Astrocyte of the hippocampus (primary cell): ENCODE measurements around the gene ARL8A.

Experiments used
- DNase-seq: peaks from one replicate; pipeline ENCODE4 v3.0.0; 2011; ENCODE audit warnings: low read depth, low spot score

The ARL8A gene

GRCh38 chr1:202135221-202135721 is 9.3 kb downstream of the ARL8A start:
- peak; percentile 79 for DNase-seq

GRCh38 chr1:202134645-202135172 is 9.8 kb downstream of the ARL8A start:
- no peak for DNase-seq

DNA sequence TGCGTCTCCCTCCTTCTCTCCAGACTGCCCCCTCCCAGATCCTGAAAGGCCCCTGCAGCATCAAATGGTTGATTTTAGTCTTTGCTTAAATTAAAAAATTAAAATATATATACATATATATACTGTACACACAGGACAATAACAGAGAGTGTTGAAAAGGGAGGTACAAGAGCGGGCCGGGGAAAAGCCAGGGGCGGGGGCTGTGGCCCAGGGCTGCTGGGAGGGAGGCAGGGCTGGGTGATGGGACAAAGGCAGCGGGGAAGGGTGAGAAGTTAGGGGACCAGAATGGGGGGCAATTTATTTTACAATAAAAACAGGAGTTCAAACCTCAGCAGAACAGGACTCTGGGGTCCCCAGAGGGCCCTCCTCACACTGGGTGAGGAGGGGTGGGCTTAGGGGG is 10.5 kb downstream of the ARL8A start:
- DNase-seq: no peak

DNA sequence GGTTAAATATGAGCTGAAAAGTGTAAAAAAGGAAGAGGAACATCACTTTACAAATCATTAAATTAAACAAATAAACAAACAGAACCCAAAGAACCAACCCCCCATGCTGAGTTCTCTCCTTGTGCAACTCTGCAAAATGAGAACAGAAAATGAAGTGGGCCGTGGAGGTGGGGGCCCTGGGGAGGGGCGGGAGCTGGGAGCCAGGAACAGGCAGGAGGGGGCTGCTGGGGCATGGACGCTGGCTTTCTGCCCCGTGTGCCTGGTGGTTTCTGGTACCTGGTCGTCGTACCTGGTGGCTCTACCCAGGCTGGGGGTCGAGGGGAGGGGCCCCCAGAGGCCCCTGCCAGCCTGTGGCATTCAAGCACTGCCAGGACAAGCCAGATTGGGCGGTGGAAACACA is 11.0 kb downstream of the ARL8A start:
- DNase-seq: no peak

GRCh38 chr1:202133001-202133400 is 11.5 kb downstream of the ARL8A start:
- DNase-seq: no peak

- DNase-seq: peak; percentile 62
These were observed 12.3 kb downstream of the ARL8A start for GRCh38 chr1:202131956-202132821.

DNA sequence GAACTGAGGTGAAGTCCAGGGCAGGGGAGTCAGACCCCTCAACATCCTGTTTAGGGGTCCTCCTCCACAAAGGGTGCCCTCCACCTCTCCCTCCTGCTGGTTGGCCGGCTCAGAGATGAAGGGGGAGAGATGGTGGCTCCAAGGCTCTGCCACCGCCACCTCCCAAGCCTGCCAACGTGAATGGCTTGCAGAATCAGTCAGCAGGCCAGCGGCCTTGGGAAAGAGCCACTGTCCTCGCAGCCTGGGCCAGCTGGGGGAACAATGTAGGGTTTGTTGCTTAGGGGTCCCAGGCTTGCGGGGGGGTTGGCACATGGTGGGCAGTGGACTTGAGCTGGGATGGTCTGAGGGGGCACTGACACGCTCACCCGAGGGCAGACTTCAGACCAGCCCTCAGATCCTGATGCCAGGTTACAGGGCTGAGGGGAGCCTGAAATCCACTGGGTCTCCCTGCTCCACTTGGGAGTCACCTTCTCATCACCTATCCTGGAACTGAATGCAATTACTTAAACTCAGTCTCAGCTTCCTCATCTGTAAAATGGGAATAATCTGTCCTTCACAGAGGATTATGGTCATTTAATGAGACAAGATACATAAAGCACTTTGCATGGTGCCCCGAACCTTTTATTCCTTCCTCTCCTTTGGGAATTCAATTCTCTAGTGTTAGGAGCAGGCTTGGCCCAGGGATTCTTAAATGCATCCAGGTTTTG is 13.6 kb downstream of the ARL8A start:
- DNase-seq: no peak

DNA sequence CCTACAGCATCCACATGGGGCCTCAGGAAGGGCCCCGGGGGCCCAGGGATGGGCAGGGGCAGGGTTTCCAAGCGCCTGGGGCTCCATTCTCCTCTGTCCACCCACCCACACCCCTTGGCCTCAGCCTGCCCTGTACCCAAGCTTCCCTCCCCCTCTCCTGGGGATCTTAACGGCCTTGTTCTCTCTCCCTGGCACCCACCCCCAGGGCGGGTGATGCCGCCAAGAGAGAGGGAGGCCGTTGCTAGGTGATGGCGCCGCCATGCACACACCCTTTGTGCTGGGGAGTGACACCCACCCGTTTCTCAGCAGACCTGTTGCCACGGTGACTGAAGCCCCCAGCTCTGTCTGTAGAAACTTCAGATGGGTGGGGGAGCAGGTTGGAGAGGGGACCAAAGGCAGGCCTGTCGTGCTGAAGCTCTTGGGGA is 14.2 kb downstream of the ARL8A start:
- peak; percentile 50 for DNase-seq

- DNase-seq: no peak
These were observed 14.9 kb downstream of the ARL8A start for GRCh38 chr1:202129453-202130296.

DNA sequence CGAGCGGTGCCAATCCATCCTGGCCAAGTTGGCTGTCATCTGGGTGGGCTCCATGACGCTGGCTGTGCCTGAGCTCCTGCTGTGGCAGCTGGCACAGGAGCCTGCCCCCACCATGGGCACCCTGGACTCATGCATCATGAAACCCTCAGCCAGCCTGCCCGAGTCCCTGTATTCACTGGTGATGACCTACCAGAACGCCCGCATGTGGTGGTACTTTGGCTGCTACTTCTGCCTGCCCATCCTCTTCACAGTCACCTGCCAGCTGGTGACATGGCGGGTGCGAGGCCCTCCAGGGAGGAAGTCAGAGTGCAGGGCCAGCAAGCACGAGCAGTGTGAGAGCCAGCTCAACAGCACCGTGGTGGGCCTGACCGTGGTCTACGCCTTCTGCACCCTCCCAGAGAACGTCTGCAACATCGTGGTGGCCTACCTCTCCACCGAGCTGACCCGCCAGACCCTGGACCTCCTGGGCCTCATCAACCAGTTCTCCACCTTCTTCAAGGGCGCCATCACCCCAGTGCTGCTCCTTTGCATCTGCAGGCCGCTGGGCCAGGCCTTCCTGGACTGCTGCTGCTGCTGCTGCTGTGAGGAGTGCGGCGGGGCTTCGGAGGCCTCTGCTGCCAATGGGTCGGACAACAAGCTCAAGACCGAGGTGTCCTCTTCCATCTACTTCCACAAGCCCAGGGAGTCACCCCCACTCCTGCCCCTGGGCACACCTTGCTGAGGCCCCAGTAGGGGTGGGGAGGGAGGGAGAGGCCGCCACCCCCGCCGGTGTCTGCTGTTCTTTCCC is 16.5 kb downstream of the ARL8A start:
- no peak for DNase-seq

GRCh38 chr1:202127061-202127460 is 17.5 kb downstream of the ARL8A start:
- DNase-seq: no peak

DNA sequence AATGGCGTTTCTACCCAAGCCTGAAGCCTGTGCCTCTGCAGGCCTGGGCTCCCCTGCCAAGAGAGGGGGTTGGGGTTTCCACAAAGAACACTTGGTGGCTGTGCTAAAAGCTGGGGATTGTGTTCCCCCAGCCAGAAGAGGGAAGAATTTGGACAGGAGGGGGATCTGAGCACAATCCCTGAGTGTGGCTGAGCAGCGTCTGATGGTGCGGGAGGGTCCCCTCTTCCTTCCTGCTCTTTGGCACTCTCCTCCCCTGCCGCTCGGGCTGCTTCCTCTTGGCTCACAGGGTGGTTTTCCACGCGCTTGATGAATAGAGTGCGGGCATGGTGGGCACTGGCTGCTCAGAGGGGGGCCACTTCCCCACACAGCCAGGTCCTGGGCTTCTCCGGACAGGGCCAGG is 18.1 kb downstream of the ARL8A start:
- no peak for DNase-seq

- no peak for DNase-seq
These were observed 18.9 kb downstream of the ARL8A start for GRCh38 chr1:202125611-202126010.

GRCh38 chr1:202124142-202124541 is 20.4 kb downstream of the ARL8A start:
- no peak for DNase-seq

- no peak for DNase-seq
These were observed 21.2 kb downstream of the ARL8A start for GRCh38 chr1:202123336-202123813.

- peak; percentile 67 for DNase-seq
These were observed 21.8 kb downstream of the ARL8A start, which contains the start of gene GPR37L1 for GRCh38 chr1:202122639-202123335. Gene GPR37L1 (plus strand): TSS chr1:202122917. CDS start chr1:202122964, 47 bp downstream.

DNA sequence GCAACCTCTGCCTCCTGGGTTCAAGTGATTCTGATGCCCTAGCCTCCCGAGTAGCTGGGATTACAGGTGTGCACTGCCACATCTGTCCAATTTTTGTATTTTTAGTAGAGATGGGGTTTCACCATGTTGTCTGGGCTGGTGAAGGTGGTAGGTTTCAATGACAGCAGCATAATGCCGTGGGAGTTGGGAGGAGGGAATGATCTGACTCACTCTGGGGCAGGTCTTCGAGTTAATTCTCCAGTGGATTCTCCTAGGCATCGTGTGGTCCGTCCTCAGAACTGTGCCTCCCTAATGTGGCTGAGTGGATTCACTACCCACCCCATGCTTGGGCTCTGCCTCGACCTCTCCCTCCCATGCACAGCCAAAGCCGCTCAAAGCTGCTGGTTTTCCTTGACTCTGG is 23.5 kb downstream of the ARL8A start:
- no peak for DNase-seq

DNA sequence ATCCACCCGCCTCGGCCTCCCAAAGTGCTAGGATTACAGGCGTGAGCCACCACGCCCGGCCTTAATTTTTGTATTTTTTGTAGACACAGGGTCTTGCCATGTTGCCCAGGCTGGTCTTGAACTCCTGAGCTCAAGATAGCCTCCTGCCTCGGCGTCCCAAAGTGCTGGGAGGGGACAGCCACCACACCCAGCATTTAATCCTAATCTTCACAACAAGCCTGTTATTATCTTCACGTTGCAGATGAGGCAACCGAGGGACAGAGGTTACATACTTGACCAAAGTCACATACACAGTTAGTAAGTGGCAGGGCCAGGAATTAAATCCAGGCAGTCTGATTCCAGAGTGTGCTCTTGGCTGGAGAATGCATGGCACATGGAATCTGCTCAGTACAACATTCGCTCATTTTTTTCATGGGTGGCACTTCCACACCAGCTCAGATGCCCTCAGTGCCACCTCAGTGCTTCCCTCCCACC is 26.6 kb downstream of the ARL8A start:
- DNase-seq: no peak

GRCh38 chr1:202116287-202116686 is 28.2 kb downstream of the ARL8A start:
- DNase-seq: no peak
